ENCODE measurements around the gene RIC8B.
A peak's percentile ranks its signal among the peaks of the same experiment; 100 is the strongest.

The RIC8B gene

GRCh38 chr12:106900554-106900953, 126.1 kb downstream of the RIC8B start:
- no peak for DNase-seq (ENCODE audit: low read depth in 2 of 2)
- TF ChIP-seq CTCF (IDR thresholded peaks at IDR 0.05; ENCODE audit: low read depth, low read length): no peak
- H3K4me3 ChIP-seq (replicated peaks in 1 of 2; ENCODE audit: low read depth in 2 of 2, low read length in 2 of 2): no peak overlapping the region

- no peak overlapping the region for H3K4me3 ChIP-seq (replicated peaks in 1 of 2; ENCODE audit: low read depth in 2 of 2, low read length in 2 of 2)
- DNase-seq (ENCODE audit: low read depth in 2 of 2): peak in 1 of 2 donors; percentile 25
- no peak for TF ChIP-seq CTCF (IDR thresholded peaks at IDR 0.05; ENCODE audit: low read depth, low read length)
These were observed 126.8 kb downstream of the RIC8B start for GRCh38 chr12:106901276-106901675.

- no peak for DNase-seq (ENCODE audit: low read depth in 2 of 2)
- TF ChIP-seq CTCF (IDR thresholded peaks at IDR 0.05; ENCODE audit: low read depth, low read length): no peak
- no peak overlapping the region for H3K4me3 ChIP-seq (replicated peaks in 1 of 2; ENCODE audit: low read depth in 2 of 2, low read length in 2 of 2)
These were observed 127.6 kb downstream of the RIC8B start for GRCh38 chr12:106902053-106902452.

GRCh38 chr12:106903241-106903945, 128.9 kb downstream of the RIC8B start:
- H3K4me3 ChIP-seq (replicated peaks in 1 of 2; ENCODE audit: low read depth in 2 of 2, low read length in 2 of 2): peak overlapping the region; percentile 31 to 55
- no peak for TF ChIP-seq CTCF (IDR thresholded peaks at IDR 0.05; ENCODE audit: low read depth, low read length)
- peak; percentile 53 to 54 for DNase-seq (ENCODE audit: low read depth in 2 of 2)

GRCh38 chr12:106906715-106907114, 132.2 kb downstream of the RIC8B start:
- no peak for DNase-seq (ENCODE audit: low read depth in 2 of 2)
- no peak overlapping the region for H3K4me3 ChIP-seq (replicated peaks in 1 of 2; ENCODE audit: low read depth in 2 of 2, low read length in 2 of 2)
- no peak for TF ChIP-seq CTCF (IDR thresholded peaks at IDR 0.05; ENCODE audit: low read depth, low read length)

- DNase-seq (ENCODE audit: low read depth in 2 of 2): no peak
- TF ChIP-seq CTCF (IDR thresholded peaks at IDR 0.05; ENCODE audit: low read depth, low read length): no peak
- no peak overlapping the region for H3K4me3 ChIP-seq (replicated peaks in 1 of 2; ENCODE audit: low read depth in 2 of 2, low read length in 2 of 2)
These were observed 132.9 kb downstream of the RIC8B start for GRCh38 chr12:106907411-106907810.

GRCh38 chr12:106907846-106908245, 133.4 kb downstream of the RIC8B start:
- DNase-seq (ENCODE audit: low read depth in 2 of 2): no peak
- H3K4me3 ChIP-seq (replicated peaks in 1 of 2; ENCODE audit: low read depth in 2 of 2, low read length in 2 of 2): no peak overlapping the region
- no peak for TF ChIP-seq CTCF (IDR thresholded peaks at IDR 0.05; ENCODE audit: low read depth, low read length)
